HG03095 (cell line): Measurements from ENCODE around the gene LHPP.

Source experiments
- ATAC-seq: cut with Tn5 transposase; IDR thresholded peaks from one replicate; pipeline ENCODE4 v1.9.1; 2021; ENCODE audit warnings: moderate library complexity; ENCODE audit not compliant: unreplicated experiment

Gene LHPP

DNA sequence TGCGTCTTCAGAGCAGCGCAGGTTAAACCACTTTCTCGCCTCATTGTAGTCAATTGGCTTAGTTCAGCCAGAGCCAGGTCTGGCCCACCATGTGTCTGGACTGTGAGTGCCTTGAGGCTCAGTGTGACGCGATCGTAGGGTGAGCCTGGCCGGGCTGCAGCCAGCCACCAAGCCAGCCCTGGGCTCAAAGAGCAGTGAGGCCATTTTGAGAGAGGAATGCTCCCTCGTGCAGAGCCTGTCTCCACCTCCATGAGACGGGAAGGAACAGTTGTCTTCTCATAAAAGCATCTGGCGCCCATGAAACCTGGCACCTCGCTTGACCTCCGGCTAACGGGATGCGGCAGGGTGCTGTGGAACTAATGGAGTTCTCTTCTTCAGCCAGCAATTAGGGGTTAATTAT, 34.5 kb downstream of the LHPP start:
- no peak for ATAC-seq

DNA sequence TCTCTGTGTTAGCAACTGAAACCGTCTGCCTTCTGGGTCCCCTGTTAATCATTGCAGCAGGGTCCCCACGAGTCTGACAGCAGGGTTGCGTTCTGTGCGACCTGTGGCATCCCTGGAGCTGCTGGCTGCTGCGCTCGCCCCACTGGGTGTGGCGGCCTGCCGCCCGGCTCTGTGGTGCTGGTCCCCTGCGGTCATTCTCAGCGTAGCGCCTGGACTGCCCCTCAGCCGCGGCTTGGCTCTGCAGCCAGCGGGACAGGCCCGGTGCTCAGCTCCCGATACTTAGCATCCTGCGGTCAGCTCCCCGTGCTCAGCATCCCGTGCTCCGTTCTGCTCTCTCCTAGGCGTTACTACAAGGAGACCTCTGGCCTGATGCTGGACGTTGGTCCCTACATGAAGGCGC, 35.0 kb downstream of the LHPP start:
- ATAC-seq: no peak

DNA sequence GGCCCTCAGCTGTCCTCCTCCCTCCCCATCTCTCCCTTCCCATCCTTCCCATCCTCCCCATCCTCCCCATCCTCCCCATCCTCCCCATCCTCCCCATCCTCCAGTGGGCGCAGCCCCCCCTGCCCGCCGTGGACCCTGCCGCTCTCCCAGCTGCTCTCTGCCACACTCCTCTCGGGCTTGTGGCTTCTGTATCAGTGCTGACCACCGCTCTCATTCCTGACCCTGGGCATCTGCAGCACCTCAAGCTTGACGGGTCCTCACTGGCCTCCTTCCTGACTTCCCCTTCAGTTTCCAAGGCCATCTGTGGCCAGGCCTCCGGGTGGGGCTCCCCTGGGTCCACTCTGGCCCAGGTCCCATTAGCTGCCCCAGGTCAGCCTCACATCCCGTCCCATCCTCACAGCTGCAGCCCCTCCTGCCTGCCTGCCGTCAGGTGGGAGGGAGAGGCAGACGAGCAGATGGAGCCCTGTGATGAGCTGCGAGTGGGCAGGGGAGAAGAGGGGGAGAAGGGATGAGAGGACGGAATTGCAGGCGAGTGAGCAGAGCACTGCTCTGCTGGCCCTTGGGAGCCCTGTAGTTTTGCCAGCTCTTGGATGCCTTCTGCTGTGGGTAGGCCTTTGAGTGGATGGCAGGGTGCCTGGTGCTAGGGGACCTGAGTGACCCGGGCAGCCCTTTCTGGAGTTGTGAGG, 35.7 kb downstream of the LHPP start:
- ATAC-seq: no peak

DNA sequence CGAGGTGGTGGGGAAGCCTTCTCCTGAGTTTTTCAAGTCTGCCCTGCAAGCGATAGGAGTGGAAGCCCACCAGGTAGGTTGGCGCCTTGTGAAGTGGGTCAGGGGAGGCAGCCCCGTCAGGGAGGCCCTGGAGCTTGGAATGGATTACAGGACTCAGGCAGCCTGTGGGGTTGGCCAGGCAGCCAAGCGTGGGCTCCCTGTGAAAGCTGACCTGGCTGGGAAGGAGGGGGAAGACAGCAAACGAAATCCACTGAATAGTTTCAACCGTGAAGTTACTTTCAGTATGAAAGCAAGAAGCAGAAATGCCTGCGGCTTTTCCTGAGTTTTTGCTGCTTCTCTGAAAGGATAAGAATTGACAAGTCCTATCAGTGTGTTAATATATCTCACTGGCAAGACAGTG, 36.4 kb downstream of the LHPP start:
- no peak for ATAC-seq

DNA sequence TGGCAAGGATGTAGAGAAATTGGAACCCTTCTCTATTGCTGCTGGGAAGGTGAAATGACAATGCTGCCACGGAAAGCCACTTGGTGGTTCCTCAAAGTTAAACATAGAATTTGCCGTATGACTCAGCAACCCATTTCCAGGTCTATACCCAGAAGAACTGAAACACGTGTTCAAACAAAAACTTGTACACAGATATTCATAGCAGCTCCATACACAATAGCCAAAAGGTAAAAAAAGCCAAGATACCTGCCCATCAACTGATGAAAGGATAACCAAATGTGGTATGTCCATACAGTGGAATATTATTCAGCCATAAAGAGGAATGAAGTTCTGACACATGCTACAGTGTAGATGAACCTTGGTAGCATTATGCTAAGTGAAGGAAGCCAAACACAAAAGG, 39.1 kb downstream of the LHPP start:
- ATAC-seq: no peak

DNA sequence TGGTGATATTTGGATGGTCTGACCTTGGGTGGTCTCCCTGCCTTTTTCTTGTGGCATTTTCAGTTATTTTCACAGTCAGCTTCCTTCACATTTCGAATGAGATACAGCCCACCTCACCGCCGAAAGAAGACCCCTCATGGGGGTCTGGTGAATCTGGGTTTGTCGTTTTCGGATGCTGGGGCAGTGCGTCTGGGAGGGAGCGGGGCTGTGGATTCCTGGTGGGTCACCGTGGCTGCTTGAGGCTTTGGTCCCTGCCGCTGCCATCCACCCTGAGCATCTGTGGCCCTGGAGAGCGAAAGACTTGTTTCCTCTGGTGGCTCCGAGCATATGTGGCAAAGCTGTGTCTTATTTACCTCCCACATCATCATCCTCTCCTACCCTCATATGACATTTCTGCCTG, 43.1 kb downstream of the LHPP start:
- ATAC-seq: no peak

DNA sequence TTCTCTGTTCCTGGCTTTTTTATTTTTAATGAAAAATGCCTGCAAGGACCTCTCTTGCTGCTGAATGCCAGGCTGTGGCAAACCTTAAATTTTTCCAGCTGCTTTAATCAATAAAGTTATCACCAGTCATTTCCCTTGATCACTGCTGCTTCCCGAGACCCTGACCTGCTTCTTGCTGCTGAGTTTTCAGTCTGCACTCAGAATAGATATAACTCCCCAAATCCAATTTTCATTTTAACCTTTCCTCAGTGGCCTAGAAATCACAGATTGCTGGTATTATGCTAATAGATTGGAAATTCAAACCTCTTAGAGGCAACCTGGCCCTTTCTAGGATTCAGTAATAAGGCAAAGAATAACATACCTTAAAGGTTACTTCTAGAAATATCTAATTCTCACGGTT, 43.7 kb downstream of the LHPP start:
- no peak for ATAC-seq

DNA sequence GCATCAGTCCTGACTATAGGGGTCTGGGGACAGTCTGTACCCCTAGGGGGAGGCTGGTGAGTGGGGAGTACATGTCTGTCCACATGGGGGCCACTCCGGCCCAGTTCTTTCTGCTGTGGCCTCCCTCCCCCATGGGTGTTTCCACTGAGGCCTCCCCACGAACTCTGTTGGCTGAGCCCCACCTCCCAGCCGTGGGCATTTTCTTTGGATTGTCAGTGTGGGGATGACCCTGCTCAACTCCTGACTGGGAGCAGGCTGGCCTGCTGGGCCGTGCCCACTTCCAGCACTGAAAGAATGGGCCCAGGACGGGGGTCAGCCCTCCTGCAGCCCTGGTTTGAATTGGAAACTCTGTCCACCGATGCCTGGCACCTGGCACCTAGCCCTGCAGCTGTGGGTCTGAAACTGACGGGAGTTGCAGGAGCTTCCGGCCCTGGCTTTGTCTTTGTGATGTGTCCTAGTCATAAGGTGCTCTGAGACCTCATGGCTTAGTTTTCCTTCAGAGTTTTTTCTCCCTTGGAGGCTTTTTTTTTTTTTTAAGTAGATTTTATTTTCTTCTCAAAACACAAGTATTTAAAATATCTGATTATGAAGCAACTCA, 46.5 kb downstream of the LHPP start:
- no peak for ATAC-seq

DNA sequence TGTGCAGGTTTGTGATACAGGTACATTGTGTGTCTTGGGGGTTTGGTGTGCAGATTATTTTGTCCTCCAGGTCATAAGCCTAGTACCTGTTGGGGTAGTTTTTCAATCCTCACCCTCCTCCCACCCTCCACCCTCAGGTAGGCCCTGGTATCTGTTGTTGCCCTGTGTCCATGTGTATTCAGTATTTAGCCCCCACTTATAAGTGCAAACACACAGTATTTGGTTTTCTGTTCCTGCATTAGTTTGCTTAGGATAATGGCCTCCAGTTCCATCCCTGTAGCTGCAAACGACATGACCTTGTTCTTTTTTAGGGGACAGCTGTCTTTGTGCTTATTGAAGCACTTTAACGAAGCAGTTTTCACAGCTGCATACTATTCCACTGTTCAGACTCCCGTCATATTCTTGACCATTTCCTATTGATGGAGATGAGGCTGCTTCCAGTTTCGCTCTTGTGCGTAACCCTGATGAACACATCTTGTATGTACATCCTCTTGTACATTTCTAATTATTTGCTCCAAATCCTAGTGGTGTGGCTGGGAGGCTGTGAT, 47.4 kb downstream of the LHPP start:
- no peak for ATAC-seq

DNA sequence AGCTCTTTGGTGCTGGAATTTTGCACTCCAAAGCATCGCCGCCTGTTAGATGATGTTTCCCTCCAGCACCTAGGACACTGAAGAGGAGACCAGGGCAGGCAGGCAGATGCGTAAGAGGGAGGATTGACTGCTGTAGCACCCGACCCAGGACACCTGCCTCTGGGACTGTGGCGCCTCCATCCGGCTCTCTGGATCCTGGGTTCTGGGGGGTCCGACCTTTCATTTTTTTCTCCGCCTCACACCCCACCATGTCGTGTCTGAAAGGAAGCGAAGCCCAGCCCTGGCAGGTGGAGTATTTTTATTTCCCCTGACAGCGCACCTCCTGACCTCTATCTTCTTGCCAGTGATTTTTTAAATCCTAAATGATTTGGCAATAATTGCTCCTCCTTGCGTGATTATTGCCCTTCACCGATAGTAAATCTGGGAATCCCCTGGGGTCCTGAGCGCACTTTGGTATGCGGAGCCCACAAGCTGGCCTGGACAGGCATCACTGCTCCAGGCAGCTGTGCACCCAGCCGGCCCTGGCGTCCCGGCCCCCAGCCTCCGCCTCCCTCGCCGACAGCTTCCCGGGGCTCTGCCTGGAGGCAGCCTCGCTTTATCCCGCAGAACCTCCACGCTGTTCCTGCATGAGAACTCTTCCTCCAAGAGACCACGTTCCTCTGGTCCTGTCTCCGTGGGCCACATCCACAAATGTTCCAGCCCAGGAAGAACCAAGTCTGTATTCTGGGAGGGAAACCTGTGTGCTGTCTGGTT, 48.4 kb downstream of the LHPP start:
- no peak for ATAC-seq

DNA sequence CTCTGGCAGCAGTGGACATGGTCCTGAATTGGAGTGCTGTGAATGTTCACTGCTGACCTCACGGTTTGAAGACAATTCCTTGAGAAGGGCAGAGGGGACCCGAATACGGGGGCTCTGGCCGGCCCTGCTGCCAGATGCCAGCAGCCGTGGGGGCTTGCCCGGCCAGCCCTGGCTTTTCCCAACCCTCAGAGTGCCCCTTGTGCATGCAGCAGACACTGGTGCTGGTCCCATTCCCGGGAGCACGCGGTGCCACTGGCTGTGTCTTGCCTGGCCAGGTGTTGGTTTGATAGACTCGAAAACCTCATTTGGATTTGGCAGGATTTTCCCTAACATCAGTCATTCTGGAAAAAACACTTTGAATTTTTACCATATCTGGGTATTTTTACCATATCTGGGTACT, 49.1 kb downstream of the LHPP start:
- ATAC-seq: no peak

DNA sequence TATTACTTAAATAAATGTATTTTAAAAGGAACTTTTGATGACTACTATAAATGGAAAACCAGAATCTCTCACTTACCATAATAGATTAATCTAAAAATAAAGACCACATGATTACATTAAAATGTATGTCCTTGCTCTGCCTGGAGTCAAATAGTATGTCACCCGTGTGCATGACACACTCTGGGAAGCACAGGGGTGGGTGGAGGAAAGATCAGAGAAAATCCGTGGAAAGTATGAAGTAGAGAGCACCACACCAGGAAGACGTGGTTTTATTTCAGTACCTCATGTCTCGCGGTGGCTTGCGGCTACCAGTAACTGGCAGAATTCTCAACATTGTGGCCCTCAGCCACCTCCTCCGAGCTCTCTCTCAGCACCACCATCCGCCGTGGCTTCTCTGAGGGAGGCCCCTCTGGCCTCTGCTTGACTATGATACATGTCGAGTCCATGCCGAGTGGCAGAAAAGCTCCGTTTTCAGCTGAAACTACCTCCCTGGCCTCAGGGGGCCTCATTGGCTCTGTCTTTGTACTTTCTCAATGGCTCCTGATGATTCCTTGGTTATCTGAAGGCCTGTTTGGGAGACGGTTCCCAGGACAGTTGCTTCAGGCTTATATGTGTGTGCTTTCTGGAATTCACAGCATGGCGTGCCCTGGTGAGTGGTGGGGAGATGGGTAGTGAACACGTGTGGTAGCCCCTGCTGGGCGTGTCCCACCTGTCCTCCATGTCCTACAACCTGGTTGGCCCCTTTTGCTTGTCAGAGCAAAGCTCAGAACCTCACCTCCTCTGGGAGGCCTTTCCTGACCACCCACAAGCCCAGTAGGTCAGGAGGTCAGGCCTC, 49.8 kb downstream of the LHPP start:
- ATAC-seq: no peak

DNA sequence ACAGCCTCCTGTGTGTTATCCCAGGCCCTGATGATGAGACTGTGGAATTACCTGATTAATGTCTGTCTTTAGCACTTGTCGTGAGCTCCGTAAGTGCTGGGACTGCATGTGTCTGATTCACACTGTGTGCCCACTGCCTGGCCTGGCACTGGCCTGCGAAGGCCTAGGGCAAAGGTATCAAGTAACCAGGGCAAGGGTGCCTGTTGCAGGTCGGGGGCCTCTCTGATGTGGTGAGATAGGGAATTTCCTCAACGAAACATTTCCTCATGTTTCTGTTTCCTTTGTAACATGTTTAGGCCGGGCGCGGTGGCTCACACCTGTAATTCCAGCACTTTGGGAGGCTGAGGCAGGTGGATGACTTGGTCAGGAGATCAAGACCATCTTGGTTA, 50.4 kb downstream of the LHPP start:
- no peak for ATAC-seq

DNA sequence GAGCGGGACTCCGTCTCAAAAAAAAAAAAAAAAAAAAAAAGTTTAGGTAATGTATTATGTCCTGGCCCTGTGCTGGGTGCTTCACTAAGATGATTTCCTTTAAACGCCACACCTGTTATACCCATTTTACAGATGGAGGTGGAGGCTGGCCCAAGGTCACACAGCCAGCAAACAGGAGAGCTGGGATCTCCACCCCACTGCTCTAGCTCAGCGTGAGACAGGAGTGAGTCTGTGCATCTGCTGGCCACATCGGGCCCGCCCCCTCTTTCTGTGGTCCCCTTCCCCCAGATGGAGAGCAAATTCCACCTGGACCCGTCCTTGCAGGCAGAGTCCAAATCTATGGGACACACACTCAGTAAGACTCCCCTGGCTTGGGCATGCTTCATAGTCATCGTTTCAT, 51.0 kb downstream of the LHPP start:
- no peak for ATAC-seq

DNA sequence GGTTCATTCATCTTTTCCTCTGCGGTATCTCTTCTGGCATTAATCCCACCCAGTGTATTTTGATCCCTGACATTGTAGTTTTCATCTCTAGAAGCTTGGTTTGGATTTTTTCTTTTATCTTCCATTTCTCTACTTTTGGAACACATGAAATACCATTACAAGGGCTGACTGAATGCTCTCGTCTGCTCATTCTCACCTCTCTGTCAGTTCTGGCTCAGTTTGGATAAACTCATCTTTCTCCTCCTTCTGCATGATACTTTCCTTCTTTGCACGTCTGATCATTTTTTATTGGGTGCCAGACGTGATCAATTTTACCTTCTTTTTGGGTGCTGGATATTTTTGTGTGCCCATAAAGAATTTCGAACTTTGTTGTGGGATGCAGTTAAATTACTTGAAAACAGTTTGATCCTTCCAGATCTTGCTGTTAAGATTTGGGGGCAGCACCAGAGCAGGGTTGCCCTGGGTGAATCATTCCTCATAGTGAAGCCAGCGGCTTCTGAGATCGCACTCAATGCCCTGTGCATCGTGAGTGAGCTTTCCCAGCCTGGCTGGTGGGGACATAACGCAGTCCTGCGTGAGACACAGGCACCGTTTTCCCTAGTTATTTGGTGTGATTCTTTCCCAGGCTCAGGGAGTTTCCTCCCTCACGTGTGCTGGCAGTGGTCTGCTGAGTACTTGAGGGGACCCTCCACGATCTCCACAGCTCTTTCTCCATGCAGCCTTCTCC, 53.8 kb downstream of the LHPP start:
- no peak for ATAC-seq

DNA sequence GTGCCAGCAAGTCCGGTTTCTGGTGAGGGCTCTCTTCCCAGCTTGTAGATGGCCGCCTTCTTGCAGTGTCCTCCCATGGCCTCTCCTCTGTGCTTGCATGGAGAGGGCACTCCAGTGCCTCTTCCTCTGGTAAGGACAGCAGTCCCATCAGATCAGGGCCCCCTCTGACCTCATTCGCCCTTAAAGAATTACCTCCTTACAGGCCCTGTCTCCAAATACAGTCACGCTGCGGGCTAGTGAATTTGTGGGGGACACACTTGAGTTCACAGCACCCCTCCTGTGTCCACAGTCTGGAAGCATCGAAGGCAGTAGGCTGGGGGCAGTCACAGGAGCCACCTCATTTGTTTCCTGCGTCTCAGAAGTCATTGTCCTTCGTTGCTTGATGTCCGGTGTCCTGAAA, 54.6 kb downstream of the LHPP start:
- ATAC-seq: no peak

DNA sequence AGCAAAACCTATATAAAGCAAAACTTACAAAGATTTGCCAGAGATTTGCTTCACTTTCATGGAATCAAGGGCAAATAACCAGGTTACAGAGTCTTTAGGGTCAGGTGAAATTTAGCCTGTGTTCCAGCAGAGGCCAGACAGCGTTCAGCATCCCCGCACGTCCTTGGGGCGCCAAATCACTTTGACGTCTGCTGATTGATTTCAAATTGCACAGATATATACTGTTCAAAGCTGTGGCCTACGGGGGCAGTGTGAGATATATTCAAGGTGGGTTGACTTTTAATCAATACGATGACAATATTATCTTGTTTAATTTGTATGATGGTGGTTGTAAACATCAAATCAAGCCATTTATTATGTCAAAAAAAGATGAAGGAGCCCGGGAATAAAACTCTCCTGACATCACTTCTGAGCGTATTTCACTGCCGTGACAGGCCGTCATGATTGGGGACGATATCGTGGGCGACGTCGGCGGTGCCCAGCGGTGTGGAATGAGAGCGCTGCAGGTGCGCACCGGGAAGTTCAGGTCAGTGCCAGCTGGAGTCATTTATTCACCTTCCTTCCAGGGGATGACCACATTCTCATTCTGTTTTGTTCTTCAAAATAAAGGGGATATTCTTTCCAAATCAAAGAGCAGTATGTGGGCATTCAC, 55.2 kb downstream of the LHPP start:
- no peak for ATAC-seq

DNA sequence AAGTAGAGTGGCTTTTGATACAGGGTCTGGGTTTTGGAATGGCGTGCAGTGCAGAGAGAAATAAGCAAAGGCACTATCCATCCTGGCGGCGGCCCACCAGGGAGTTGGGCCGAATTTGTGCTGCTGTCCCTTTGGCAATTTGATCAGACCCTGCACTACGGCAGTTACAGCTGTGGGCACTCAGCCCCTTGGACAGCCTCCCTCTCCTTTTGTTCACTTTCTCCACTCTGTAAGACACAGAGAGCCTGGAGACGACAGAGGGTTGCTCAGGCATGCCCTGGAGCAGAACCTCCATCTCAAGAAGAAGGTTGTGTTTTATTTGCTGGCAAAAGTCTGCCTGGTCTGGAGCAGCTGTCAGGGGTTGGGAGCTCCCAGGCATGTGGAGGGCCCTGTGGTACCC, 55.8 kb downstream of the LHPP start:
- ATAC-seq: no peak

DNA sequence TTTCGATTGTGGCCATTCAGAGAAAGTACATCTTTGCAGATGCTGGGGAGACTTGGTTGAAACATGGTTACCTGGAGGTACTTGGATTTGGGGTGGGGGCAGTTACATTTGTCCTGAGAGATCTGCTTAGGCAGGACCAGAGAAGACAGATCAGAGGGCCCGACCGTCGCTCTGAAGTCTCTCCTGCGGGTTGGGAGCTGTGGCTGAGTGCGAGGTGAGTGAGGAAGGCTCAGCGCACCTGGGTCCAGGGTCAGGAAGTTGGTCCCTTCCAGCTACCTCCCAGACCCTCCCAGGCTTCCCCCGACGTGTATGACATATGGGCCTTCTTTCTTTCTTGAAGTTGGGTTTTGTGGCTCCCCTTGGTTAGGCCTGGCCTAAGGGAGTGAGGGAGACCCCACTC, 56.3 kb downstream of the LHPP start:
- ATAC-seq: no peak

DNA sequence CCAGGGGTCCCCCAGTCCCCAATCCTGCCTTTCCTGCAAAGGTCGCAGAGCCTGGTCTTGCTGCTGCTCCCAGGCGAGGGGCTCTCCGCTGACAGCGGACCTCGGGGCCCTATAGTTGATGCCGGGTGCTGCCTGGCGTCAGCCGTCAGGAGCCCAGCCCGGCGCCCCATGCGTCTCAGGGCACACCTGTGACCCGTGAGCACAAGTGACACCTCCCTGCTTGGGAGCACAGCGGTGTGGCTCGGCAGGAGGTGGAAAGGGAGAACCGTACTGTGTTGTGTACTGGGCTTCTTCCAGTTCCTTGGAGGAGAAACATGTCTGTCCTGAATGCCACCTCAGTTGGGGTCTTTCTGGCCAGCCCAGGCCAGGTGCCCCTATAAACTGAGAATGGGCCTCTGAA, 56.7 kb downstream of the LHPP start:
- no peak for ATAC-seq
